DMS 273 (cell line): ENCODE data around the gene TAF6.
"Not testable (repeated sequence)": the region's sequence is repeated elsewhere in the genome, so short reads cannot be mapped to it uniquely, and the experiment has no call there.

Experiments used
- DNase-seq: peaks from one replicate; lab custom pipeline; 2025; ENCODE audit not compliant: unreplicated experiment; lab: John Stamatoyannopoulos, UW

The TAF6 gene

DNA sequence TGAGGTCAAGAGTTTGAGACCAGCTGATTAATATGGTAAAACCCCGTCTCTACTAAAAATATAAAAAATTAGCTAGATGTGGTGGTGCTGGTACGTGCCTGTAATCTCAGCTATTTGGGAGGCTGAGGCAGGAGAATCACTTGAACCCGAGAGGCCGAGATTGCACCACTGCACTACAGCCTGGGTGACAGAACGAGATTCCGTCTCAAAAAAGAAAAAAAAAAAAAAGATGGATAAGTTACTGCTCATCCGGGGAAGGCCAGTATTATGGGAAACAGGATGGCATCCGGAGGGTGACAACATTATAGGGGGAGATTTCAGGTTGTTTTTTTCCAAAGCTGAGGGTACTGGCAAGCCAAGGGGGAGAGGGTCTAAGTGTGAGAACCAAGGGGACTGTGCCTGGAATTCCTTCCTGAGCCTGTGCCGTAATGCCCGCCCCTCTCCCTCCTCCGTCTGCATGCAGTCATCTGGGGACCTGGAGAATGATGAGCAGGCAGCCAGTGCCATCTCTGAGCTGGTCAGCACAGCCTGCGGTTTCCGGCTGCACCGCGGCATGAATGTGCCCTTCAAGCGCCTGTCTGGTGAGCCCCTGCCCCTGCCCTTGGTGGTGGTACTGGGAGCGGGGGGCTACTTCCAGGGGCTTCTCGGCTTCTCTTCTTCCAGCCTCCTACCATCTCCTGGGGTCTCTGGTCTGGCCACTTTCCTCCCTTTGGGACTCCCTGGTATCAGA lies 33.9 kb upstream of the TAF6 start:
- DNase-seq: no peak

- DNase-seq: no peak
Measured at GRCh38 chr7:100152404-100152803, 33.2 kb upstream of the TAF6 start.

GRCh38 chr7:100148559-100149328 lies 29.6 kb upstream of the TAF6 start, which contains the start of gene LAMTOR4:
Gene LAMTOR4 (plus strand): TSS chr7:100148918. CDS start chr7:100148973, 55 bp downstream.
- DNase-seq: peak; percentile 100

- DNase-seq: no peak
Measured at GRCh38 chr7:100148225-100148558, 29.0 kb upstream of the TAF6 start.

GRCh38 chr7:100147278-100147677 lies 28.1 kb upstream of the TAF6 start:
- no peak for DNase-seq

- DNase-seq: not testable (repeated sequence)
Measured at GRCh38 chr7:100146350-100146749, 27.2 kb upstream of the TAF6 start.

DNA sequence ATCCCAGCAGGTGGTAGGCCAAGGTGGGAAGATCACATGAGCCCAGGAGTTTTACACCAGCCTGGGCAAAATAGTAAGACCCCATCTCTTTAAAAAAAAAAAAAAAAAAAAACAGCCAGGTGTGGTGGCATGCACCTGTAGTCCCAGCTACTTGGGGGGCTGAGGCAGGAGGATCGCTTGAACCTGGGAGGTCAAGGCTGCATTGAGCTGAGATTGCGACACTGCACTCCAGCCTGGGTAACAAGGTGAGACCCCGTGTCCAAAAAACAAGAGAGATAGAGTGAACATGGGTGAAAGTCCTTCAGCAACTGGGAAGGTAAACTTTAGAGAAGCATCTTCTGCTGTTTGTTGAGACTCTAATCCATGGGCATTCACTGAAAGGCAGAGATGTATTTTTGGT lies 23.3 kb upstream of the TAF6 start:
- DNase-seq: no peak

DNA sequence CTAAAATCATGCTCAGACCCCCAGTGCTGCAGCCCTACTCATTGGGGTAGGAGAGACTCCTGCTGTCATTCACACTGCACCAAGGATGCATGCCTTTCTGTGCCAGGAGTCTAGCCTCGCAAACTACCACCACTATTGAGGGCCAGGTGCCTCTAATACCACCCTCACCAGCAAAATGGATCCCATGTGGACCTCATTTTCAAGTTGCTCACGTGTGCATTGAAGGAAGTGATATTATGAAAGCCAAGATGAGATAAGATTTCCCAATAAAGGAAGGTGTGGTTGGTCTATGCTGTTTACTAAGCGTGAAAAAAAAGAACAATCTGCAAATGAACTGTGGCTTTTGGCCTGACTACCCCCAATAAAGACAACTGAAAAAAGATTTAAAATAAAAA lies 22.4 kb upstream of the TAF6 start:
- DNase-seq: no peak

DNA sequence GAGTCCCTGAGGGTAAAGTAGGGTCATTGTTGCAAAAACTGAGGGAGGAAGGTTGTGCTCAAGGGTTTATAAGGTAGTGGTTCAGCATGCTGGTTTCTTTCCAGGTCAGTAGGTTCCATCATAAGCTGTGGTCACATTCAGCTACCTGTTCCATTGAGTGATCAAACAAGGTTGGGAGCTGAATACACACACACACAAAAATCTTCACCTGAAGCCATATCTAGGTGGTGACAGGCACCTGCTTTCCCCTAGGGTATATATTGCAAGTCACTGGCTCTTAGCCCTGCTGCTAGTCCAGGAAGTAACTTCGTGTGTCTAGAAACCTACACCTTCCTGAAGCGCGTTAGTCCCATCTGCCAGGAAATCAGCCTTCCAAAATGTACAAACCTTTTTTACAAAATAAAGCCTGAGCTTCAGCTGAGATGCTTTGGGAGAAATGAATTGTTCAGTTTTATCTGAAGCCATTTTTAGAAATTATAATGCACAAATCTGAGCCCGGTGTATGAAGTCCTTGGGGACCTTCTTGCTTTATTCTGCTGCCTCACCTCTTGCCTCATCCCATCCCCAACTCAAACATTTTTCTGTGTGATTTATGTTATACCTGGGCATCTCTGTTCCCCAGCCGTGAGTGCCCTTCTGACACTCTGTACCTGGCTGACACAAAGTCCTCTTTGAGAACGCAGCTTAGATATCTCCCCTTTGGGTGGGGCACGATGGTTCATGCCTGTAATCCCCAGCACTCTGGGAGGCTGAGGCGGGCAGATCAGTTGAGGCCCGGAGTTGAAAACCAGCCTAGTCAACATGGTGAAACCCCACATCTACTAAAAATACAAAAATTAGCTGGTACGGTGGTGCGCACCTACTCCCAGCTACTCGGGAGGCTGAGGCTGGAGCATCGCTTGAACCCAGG lies 18.9 kb upstream of the TAF6 start:
- no peak for DNase-seq

DNA sequence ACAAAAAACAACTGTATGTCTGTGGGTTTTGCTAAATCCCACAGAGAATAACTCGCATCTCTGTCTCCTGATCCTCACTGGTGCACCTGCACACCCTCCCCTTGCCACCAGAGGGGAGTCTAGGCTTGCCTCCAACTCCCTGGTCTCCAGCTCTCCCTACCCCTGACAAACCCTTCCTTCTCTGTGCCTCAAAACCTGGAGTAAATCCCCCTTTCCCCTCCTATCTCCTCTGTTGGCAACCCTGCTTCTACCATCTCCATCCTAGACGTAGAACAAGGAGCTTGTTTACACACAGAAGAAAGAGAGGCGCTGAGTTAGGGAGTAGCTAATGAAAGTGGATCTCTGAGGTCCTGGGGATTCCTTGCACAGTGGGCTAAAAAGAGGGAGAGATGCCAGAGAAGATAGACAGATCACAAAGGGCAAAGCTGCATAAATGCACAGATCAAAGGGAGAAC lies 13.6 kb upstream of the TAF6 start:
- peak; percentile 92 for DNase-seq

DNA sequence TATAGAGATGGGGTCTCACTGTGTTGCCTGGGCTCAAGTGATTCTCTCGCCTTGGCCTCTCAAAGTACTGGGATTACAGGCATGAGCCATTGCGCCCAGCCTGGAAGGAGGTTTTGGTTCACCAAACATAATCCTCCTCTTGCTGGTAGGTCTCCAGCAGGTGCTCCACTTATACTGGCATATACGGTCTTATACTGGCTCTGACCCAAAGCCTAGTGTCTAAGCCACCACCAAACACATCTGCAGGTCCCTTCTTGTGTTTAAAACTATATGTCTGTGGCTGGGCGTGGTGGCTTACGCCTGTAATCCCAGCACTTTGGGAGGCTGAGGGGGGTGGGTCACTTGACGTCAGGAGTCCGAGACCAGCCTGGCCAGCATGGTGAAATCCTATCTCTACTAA lies 13.0 kb upstream of the TAF6 start:
- peak; percentile 44 for DNase-seq

DNA sequence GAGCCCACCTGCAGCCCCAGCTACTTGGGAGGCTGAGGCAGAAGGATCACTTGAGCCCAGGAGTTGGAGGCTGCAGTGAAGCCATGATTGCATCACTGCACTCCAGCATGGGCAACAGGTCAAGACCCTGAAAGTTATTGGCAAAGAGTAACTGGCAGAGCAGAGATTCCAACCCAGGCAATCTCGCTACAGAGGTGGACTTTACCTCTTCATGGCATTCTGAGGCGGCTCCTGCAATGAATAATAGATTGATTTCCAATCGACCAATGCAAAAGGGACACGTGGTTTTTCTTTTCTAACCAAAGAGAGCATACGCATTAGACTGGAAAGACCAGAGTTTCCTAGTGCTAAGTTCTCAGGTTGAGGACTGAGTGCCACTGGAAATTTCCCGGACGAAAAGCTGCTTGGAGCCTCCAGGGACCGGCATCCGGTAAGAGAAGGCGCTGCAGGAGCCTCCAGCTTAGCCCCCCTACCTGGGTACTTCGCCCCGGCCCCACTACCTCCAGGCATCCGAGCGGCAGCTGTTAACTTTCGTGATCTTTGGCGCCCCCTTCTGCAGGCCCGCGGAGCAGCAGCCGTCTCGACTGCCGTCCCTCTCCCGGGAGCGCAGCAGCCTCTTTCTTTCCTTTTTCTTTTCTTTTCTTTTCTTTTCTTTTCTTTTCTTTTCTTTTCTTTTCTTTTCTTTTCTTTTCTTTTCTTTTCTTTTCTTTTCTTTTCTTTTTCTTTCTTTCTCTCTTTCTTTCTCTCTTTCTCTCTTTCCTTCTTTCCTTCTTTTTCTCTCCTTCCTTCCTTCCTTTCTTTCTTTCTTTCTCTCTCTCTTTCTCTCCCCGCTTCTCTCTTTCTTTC lies 11.7 kb upstream of the TAF6 start:
- peak; percentile 92 for DNase-seq

DNA sequence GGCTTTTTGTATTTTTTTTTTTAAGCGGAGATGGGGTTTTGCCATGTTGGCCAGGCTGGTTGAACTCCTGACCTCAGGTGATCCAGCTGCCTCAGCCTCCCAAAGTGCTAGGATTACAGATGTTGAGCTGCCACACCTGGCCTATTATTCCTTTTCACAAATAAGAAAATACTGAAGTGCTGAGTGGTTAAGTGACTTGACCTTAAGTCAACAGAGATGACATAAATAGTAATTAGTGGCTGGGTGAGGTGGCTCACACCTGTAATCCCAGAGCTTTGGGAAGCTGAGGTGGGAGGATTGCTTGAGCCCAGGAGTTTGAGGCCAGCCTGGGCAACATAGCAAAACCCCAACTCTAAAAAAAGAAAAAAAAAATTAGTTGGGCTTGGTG lies 11.1 kb upstream of the TAF6 start:
- DNase-seq: not testable (repeated sequence)

- no peak for DNase-seq
Measured at GRCh38 chr7:100128637-100128963, 9.4 kb upstream of the TAF6 start.

DNA sequence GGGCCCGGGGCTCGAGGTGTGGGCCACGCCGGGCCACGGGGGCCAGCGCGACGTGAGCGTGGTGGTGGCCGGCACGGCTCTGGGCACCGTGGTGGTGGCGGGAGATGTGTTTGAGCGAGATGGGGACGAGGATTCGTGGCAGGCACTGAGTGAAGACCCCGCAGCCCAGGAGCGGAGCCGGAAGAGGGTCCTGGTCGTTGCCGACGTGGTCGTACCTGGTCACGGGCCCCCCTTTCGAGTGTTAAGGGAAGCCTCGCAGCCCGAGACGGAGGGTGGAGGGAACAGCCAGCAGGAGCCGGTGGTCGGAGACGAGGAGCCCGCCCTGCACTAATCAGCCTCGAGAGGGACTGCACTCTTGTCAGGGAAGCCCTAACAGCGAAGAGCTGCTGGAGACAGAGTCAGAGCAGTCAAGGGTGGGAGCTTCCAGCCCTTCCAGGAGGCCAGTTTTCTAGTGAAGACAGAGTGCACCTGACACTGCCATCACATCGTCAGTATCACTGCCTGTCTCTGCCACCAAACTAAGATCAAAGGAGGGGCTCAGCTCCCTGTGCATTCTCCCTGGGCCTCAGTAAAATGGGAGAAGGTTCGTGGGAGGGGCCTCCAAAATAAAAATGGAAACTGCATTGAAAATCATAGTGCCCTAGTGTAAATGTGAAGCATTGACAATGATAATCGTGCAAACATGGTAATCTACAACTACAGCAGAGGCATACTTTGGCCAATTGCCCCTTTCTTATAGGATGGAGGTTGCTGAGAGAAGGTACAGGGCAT lies 8.9 kb upstream of the TAF6 start:
- DNase-seq: peak; percentile 58

DNA sequence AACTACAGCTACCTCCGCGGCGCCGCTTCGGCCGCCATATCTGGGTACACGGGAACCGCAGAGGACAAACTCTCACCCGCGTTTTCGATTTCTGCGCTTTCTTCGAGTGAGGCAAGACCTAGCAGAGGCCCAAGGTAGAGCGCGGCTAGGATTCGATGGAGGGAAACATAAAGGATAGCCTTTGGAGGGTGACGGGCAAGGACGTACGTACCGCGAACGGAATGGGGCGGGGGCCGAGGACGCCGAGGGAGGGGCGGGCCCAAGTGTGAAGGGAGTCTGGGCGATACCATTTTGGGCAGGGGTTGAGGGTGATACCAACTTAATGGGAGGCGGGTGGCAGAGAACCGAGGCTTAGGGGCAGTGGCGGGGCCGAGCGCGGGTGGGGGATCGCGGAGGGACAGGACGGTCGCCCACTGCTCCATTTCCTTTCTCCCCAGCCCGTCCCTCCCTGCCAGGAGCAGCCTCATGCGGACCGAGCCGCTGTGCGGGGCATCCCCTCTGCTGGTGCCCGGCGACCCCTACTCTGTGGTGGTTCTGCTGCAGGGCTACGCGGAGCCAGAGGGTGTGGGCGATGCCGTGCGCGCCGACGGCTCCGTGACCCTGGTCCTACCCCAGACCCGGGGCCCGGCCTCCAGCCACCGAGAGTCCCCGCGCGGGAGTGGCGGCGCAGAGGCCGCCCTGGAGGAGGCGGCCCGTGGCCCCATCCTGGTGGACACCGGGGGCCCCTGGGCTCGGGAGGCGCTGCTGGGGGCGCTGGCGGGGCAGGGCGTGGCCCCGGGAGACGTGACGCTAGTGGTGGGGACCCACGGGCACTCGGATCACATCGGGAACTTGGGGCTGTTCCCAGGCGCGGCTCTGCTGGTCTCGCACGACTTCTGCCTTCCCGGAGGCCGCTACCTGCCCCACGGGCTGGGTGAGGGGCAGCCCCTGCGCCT lies 8.0 kb upstream of the TAF6 start, which contains the start of gene MBLAC1:
Gene MBLAC1 (plus strand): TSS at position 37 of the 935 bp plus-strand sequence. CDS start 429 bp downstream, at position 466.
- peak; percentile 98 for DNase-seq

DNA sequence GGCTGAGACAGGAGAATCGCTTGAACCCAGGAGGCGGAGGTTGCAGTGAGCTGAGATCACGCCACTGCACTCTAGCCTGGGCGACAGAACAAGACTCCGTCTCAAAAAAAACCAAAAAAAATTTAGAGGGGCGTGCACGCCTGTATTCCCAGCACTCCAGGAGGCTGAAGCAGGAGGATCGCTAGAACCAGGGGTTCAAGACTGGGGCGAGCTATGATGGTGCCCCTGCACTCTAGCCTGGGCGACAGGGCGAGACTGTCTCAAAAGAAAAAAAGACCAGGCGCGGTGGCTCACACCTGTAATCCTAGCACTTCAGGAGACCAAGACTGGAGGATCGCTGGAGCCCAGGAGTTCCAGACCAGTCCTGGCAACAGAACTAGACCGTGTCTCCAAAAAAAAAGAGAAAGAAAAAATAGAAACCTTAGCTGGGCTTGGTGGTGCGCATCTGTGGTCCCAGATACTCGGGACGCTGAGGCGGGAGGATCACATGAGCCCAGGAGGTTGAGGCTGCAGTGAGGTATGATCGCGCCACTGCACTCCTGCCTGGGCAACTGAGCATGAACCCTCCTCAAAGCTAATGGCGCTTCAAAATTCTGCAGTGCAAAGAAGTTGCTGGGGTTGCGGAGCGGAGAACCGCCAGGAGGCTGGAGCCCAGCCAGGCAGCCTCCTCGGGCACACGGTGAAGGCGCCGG lies 7.2 kb upstream of the TAF6 start:
- DNase-seq: no peak
